H9 (cell line): ENCODE data around the gene KCNMB2. TPM values are rescaled to one million over a fixed set of nuclear protein-coding genes. Genes with fewer than 3 reads are reported as not detected.

Source experiments
- DNase-seq: peaks from one replicate; pipeline ENCODE4 v3.0.0-alpha.2; 2017
- H2AFZ ChIP-seq: one replicate; pipeline ENCODE4 v1.6.1; 2013; ENCODE audit warnings: mild to moderate bottlenecking, low read length, control low read depth, moderate library complexity
- H2AK5ac ChIP-seq: 2 replicates; pipeline ENCODE4 v1.6.1; 2013; ENCODE audit warnings: low read length, control low read depth, mixed read lengths; ENCODE audit not compliant: insufficient read length
- H2BK120ac ChIP-seq: one replicate; pipeline ENCODE4 v1.6.1; 2013; ENCODE audit warnings: low read depth, mild to moderate bottlenecking, low read length, control low read depth, inconsistent platforms; ENCODE audit not compliant: poor library complexity, severe bottlenecking
- H2BK12ac ChIP-seq: 2 replicates; pipeline ENCODE4 v1.6.1; 2013; ENCODE audit warnings: low read length, control low read depth, mixed read lengths, low read depth; ENCODE audit not compliant: insufficient read length
- H2BK15ac ChIP-seq: 2 replicates; pipeline ENCODE4 v1.6.1; 2013; ENCODE audit warnings: low read depth, low read length, control low read depth
- H2BK20ac ChIP-seq: one replicate; pipeline ENCODE4 v1.6.1; 2013; ENCODE audit warnings: low read depth, mild to moderate bottlenecking, low read length, control low read depth, inconsistent platforms; ENCODE audit not compliant: poor library complexity, severe bottlenecking
- H2BK5ac ChIP-seq: 2 replicates; pipeline ENCODE4 v1.6.1; 2013; ENCODE audit warnings: low read length, control low read depth, mixed read lengths; ENCODE audit not compliant: insufficient read length
- H3K14ac ChIP-seq: 2 replicates; pipeline ENCODE4 v1.6.1; 2013; ENCODE audit warnings: low read length, control low read depth; ENCODE audit not compliant: insufficient read depth
- H3K18ac ChIP-seq: 2 replicates; pipeline ENCODE4 v1.6.1; 2013; ENCODE audit warnings: low read depth, mild to moderate bottlenecking, mixed read lengths, low read length, control low read depth; ENCODE audit not compliant: insufficient read length
- H3K23ac ChIP-seq: 2 replicates; pipeline ENCODE4 v1.6.1; 2013; ENCODE audit warnings: low read length, control low read depth, mixed read lengths, low read depth; ENCODE audit not compliant: insufficient read length
- H3K23me2 ChIP-seq: 2 replicates; pipeline ENCODE4 v1.6.1; 2013; ENCODE audit warnings: low read depth, mild to moderate bottlenecking, mixed read lengths, low read length, control low read depth; ENCODE audit not compliant: insufficient read length, poor library complexity, severe bottlenecking
- H3K27ac ChIP-seq: 2 replicates; pipeline ENCODE4 v1.5.1; 2013; ENCODE audit warnings: low read length, control low read depth, mixed read lengths, low read depth; ENCODE audit not compliant: insufficient read length
- H3K27me3 ChIP-seq: 2 replicates; pipeline ENCODE4 v1.6.1; 2013; ENCODE audit warnings: low read length, control low read depth, inconsistent platforms; ENCODE audit not compliant: insufficient read depth
- H3K4ac ChIP-seq: 2 replicates; pipeline ENCODE4 v1.6.1; 2013; ENCODE audit warnings: low read depth, mild to moderate bottlenecking, control low read depth, inconsistent platforms, low read length, moderate library complexity
- H3K4me1 ChIP-seq: 2 replicates; pipeline ENCODE4 v1.6.1; 2013; ENCODE audit warnings: low read length, control low read depth, inconsistent platforms; ENCODE audit not compliant: insufficient read depth
- H3K4me2 ChIP-seq: 2 replicates; pipeline ENCODE4 v1.6.1; 2013; ENCODE audit warnings: low read length, control low read depth, mixed read lengths; ENCODE audit not compliant: insufficient read length, insufficient read depth
- H3K56ac ChIP-seq: 2 replicates; pipeline ENCODE4 v1.6.1; 2013; ENCODE audit warnings: low read depth, mild to moderate bottlenecking, mixed read lengths, low read length, control low read depth; ENCODE audit not compliant: insufficient read length
- H3K79me1 ChIP-seq: 2 replicates; pipeline ENCODE4 v1.6.1; 2013; ENCODE audit warnings: low read depth, mild to moderate bottlenecking, moderate library complexity, low read length, control low read depth, inconsistent platforms; ENCODE audit not compliant: insufficient read depth, poor library complexity, severe bottlenecking
- H3K79me2 ChIP-seq: 2 replicates; pipeline ENCODE4 v1.6.1; 2013; ENCODE audit warnings: low read length, control low read depth, inconsistent platforms; ENCODE audit not compliant: insufficient read depth
- H3K9ac ChIP-seq: 2 replicates; pipeline ENCODE4 v1.6.1; 2013; ENCODE audit warnings: low read length, control low read depth, mixed read lengths; ENCODE audit not compliant: insufficient read length; ENCODE audit errors: extremely low read depth
- H3K9me3 ChIP-seq: one replicate; pipeline ENCODE4 v1.6.1; 2013; ENCODE audit warnings: low read depth, low read length, inconsistent platforms; ENCODE audit not compliant: control insufficient read depth
- H3T11ph ChIP-seq: one replicate; pipeline ENCODE4 v1.6.1; 2013; ENCODE audit warnings: mild to moderate bottlenecking, low read length, control low read depth, inconsistent platforms
- H4K20me1 ChIP-seq: one replicate; pipeline ENCODE4 v1.6.1; 2013; ENCODE audit not compliant: control insufficient read depth, insufficient read length, insufficient read depth
- H4K5ac ChIP-seq: 2 replicates; pipeline ENCODE4 v1.6.1; 2013; ENCODE audit warnings: low read depth, mild to moderate bottlenecking, mixed read lengths, low read length, control low read depth; ENCODE audit not compliant: insufficient read length
- H4K8ac ChIP-seq: replicated peaks from 2 replicates; pipeline ENCODE4 v1.6.1; 2013; ENCODE audit warnings: low read length, control low read depth, mixed read lengths, low read depth; ENCODE audit not compliant: insufficient read length
- H4K91ac ChIP-seq: 2 replicates; pipeline ENCODE4 v1.6.1; 2013; ENCODE audit warnings: low read depth, mild to moderate bottlenecking, moderate library complexity, mixed read lengths, low read length, control low read depth; ENCODE audit not compliant: insufficient read length
- H3K27ac Mint-ChIP-seq, 3 experiments: 2 replicates in 2 of 3; 3 replicates in 1 of 3; pipeline ENCODE4 v1.8.0; 2020 to 2021; ENCODE audit warnings: mixed read lengths in 3 of 3, mild to moderate bottlenecking in 1 of 3, moderate library complexity in 1 of 3
- H3K27me3 Mint-ChIP-seq: 2 replicates; pipeline ENCODE4 v1.8.0; 2021; ENCODE audit warnings: low read depth, mild to moderate bottlenecking, moderate library complexity, mixed read lengths
- H3K36me3 Mint-ChIP-seq, 3 experiments: 2 replicates in 2 of 3; 3 replicates in 1 of 3; pipeline ENCODE4 v1.8.0; 2020 to 2021; ENCODE audit warnings: low read depth in 3 of 3, mixed read lengths in 3 of 3; ENCODE audit not compliant: insufficient read depth in 1 of 3
- H3K4me1 Mint-ChIP-seq, 2 experiments: 2 replicates each; pipeline ENCODE4 v1.8.0; 2020; ENCODE audit warnings: mixed read lengths in 2 of 2
- H3K4me3 Mint-ChIP-seq, 2 experiments: 2 replicates in 1 of 2; 3 replicates in 1 of 2; pipeline ENCODE4 v1.8.0; 2020 to 2021; ENCODE audit warnings: mild to moderate bottlenecking in 2 of 2, mixed read lengths in 2 of 2, moderate library complexity in 1 of 2
- H3K9me3 Mint-ChIP-seq, 2 experiments: 2 replicates in 1 of 2; 3 replicates in 1 of 2; pipeline ENCODE4 v1.8.0; 2020; ENCODE audit warnings: mild to moderate bottlenecking in 2 of 2, mixed read lengths in 2 of 2, moderate library complexity in 1 of 2
- WGBS: extraction: QIAGEN DNeasy Blood & Tissue Kit; methylation state at CpG from one replicate; pipeline ENCODE4 v1.1.7; 2013; ENCODE audit warnings: missing lambda C conversion rate, low lambda C conversion rate, mixed read lengths; ENCODE audit not compliant: insufficient read length; ENCODE audit errors: extremely low coverage; 5-methylcytosine and 5-hydroxymethylcytosine counted together
- total RNA-seq: library from RNA; stranded (reverse); gene quantifications from 2 replicates; pipeline ENCODE4 v1.2.1, GENCODE V29; 2021
- TF ChIP-seq, protein P1 (sequence below): fragments of 200-600 bp; sonication (generic); conservative IDR thresholded peaks from 3 replicates; pipeline ENCODE4 v1.8.0; 2021; ENCODE audit warnings: antibody characterized with exemption, mild to moderate bottlenecking

Gene KCNMB2
- total RNA-seq, 1 experiment from 2014 or later = not detected

DNA sequence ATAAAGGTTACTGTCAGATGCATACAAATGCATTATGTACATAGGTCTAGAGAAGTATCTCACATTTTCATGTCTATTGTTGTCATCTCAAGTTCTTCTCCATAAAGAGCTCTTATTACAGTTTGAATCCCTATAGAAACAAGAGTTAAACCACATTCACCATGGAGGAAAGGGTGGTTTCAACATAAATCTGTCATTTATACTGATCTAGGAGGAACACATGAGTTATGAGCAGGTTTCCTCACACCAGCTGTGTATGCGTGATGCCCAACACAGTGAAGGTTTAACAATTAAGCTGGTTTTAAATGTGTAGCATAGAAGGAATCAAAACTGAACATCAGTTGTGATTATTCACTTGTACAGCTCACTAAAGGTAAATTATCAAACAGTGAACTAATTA, 251.7 kb downstream of the KCNMB2 start:
- Histone ChIP-seq H3K79me1 (no peaks in the 10 kb centered on the region), H4K8ac (no peak overlapping the region), H2BK15ac (no peak overlapping the region), H3K56ac (no peak overlapping the region), H3K23me2 (no peaks in the 10 kb centered on the region), H2AK5ac (no peak overlapping the region), H3K18ac (no peak overlapping the region), H3K79me2 (no peaks in the 10 kb centered on the region), H2BK20ac (no peak overlapping the region), H4K91ac (no peak overlapping the region), H2AFZ (no peak overlapping the region), H3K4me1 (no peaks in the 10 kb centered on the region), H4K20me1 (no peaks in the 10 kb centered on the region), H3K14ac (no peak overlapping the region), H3K23ac (no peak overlapping the region), H3K4ac (no peak overlapping the region), H3K27ac (no peak overlapping the region), H3K27me3 (no peaks in the 10 kb centered on the region), H3T11ph (no peak overlapping the region), H2BK120ac (no peak overlapping the region), H3K9ac (no peak overlapping the region), H3K9me3 (no peaks in the 10 kb centered on the region), H2BK12ac (no peak overlapping the region), H2BK5ac (no peak overlapping the region), H4K5ac (no peak overlapping the region), H3K4me2 (no peak overlapping the region)
- no peak overlapping the region for H3K27ac Mint-ChIP-seq
- H3K4me1 Mint-ChIP-seq = no peaks in the 10 kb centered on the region
- TF ChIP-seq, protein P1, sequence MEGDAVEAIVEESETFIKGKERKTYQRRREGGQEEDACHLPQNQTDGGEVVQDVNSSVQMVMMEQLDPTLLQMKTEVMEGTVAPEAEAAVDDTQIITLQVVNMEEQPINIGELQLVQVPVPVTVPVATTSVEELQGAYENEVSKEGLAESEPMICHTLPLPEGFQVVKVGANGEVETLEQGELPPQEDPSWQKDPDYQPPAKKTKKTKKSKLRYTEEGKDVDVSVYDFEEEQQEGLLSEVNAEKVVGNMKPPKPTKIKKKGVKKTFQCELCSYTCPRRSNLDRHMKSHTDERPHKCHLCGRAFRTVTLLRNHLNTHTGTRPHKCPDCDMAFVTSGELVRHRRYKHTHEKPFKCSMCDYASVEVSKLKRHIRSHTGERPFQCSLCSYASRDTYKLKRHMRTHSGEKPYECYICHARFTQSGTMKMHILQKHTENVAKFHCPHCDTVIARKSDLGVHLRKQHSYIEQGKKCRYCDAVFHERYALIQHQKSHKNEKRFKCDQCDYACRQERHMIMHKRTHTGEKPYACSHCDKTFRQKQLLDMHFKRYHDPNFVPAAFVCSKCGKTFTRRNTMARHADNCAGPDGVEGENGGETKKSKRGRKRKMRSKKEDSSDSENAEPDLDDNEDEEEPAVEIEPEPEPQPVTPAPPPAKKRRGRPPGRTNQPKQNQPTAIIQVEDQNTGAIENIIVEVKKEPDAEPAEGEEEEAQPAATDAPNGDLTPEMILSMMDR = no peak
- no peaks in the 10 kb centered on the region for H3K27me3 Mint-ChIP-seq
- H3K4me3 Mint-ChIP-seq = no peak overlapping the region
- H3K9me3 Mint-ChIP-seq = no peaks in the 10 kb centered on the region
- no peak for DNase-seq
- H3K36me3 Mint-ChIP-seq = no peaks in the 10 kb centered on the region
- WGBS = no CpG with 5 or more reads among the region's 1 CpG
